Choroid plexus epithelial cell (primary cell): ENCODE data around the gene TGFBR3L.

Experiments
- DNase-seq: peaks from one replicate; pipeline ENCODE4 v3.0.0-alpha.2; 2010; ENCODE audit warnings: low read depth
- H3K4me3 ChIP-seq: 2 replicates; pipeline ENCODE4 v1.5.1; 2011; ENCODE audit warnings: low read depth, mild to moderate bottlenecking, control low read depth, low read length, moderate library complexity
- CTCF ChIP-seq: conservative IDR thresholded peaks from 2 replicates; pipeline ENCODE4 v1.5.1; 2011; ENCODE audit warnings: low read depth, mild to moderate bottlenecking, control low read depth, inconsistent platforms, low read length, moderate library complexity

Gene TGFBR3L

GRCh38 chr19:7963566-7963965, 48.9 kb downstream of the TGFBR3L start:
- no peak for TF ChIP-seq CTCF
- no peak for DNase-seq

GRCh38 chr19:7965259-7965841, 50.7 kb downstream of the TGFBR3L start:
- DNase-seq: no peak
- TF ChIP-seq CTCF: no peak
- no peak overlapping the region for H3K4me3 ChIP-seq

More at GRCh38 chr19:7963566-7963965, 48.9 kb downstream of the TGFBR3L start:
- no peak overlapping the region for H3K4me3 ChIP-seq

GRCh38 chr19:7965921-7966665, 51.5 kb downstream of the TGFBR3L start:
- no peak for DNase-seq
- no peak for TF ChIP-seq CTCF
- no peak overlapping the region for H3K4me3 ChIP-seq

GRCh38 chr19:7968008-7968795, 53.6 kb downstream of the TGFBR3L start:
- H3K4me3 ChIP-seq: no peak overlapping the region
- no peak for TF ChIP-seq CTCF
- no peak for DNase-seq
